ENCODE results near the gene FBXW8. TPM values are rescaled to one million over a fixed set of nuclear protein-coding genes. Genes with fewer than 3 reads are reported as not detected.

FBXW8 gene
- total RNA-seq, 2 experiments from 2014 or later = 6.6 to 7.3 TPM

- Mint-ChIP-seq H3K27ac (no peak overlapping the region), H3K4me1 (ENCODE audit: low read depth) (no peaks in the 10 kb centered on the region), H3K9me3 (no peaks in the 10 kb centered on the region), H3K27me3 (no peaks in the 10 kb centered on the region), H3K4me3 (no peak overlapping the region), H3K36me3 (ENCODE audit: low read depth) (peaks cover 58% of the 10 kb centered on the region)
- no peaks in the 10 kb centered on the region for H3K27me3 ChIP-seq (ENCODE audit: control insufficient read depth in 1 of 2, insufficient read depth in 2 of 2, low read length in 2 of 2)
- ATAC-seq (ENCODE audit: poor library complexity) (no peak), DNase-seq (no peak)
- H3K4me3 ChIP-seq (ENCODE audit: low read length) = no peak overlapping the region
- POLR2A ChIA-PET = no interaction called here
- TF ChIP-seq CTCF (IDR thresholded peaks at IDR 0.05) = no peak
- H3K27ac ChIP-seq (ENCODE audit: low read depth in 1 of 2, low read length in 2 of 2) = no peak overlapping the region
- peaks cover 21% of the 10 kb centered on the region for H3K36me3 ChIP-seq (ENCODE audit: insufficient read depth, low read length)
- CTCF ChIA-PET = no interaction called here
- intact Hi-C loops (cut with DNase I, micrococcal nuclease) = no loop called here
- no peaks in the 10 kb centered on the region for H3K9me3 ChIP-seq (ENCODE audit: control insufficient read depth in 1 of 2, insufficient read depth in 1 of 2, low read length in 2 of 2)
- H3K4me1 ChIP-seq (ENCODE audit: insufficient read depth, low read length) = no peaks in the 10 kb centered on the region
These were observed 91.5 kb downstream of the FBXW8 start for GRCh38 chr12:117002051-117002817.

GRCh38 chr12:117003883-117004404 lies 93.2 kb downstream of the FBXW8 start:
- no peak overlapping the region for H3K27ac ChIP-seq (ENCODE audit: low read depth in 1 of 2, low read length in 2 of 2)
- H3K9me3 ChIP-seq (ENCODE audit: control insufficient read depth in 1 of 2, insufficient read depth in 1 of 2, low read length in 2 of 2) = no peaks in the 10 kb centered on the region
- DNase-seq (no peak), ATAC-seq (ENCODE audit: poor library complexity) (no peak)
- intact Hi-C loops (cut with DNase I, micrococcal nuclease) = no loop called here
- H3K4me1 Mint-ChIP-seq (ENCODE audit: low read depth) = no peaks in the 10 kb centered on the region
- H3K27ac Mint-ChIP-seq = no peak overlapping the region
- no peaks in the 10 kb centered on the region for H3K4me1 ChIP-seq (ENCODE audit: insufficient read depth, low read length)
- peaks cover 73% of the 10 kb centered on the region for H3K36me3 Mint-ChIP-seq (ENCODE audit: low read depth)
- no peaks in the 10 kb centered on the region for H3K27me3 ChIP-seq (ENCODE audit: control insufficient read depth in 1 of 2, insufficient read depth in 2 of 2, low read length in 2 of 2)
- no peaks in the 10 kb centered on the region for H3K27me3 Mint-ChIP-seq
- H3K4me3 ChIP-seq (ENCODE audit: low read length) = no peak overlapping the region
- H3K9me3 Mint-ChIP-seq = no peaks in the 10 kb centered on the region
- ChIA-PET POLR2A (no interaction called here), CTCF (no interaction called here)
- TF ChIP-seq CTCF (IDR thresholded peaks at IDR 0.05) = no peak
- H3K4me3 Mint-ChIP-seq = no peak overlapping the region
- peaks cover 20% of the 10 kb centered on the region for H3K36me3 ChIP-seq (ENCODE audit: insufficient read depth, low read length)

- Mint-ChIP-seq H3K4me3 (no peak overlapping the region), H3K9me3 (no peaks in the 10 kb centered on the region), H3K36me3 (ENCODE audit: low read depth) (peaks cover 88% of the 10 kb centered on the region), H3K27me3 (no peaks in the 10 kb centered on the region), H3K27ac (no peak overlapping the region), H3K4me1 (ENCODE audit: low read depth) (no peaks in the 10 kb centered on the region)
- no peaks in the 10 kb centered on the region for H3K4me1 ChIP-seq (ENCODE audit: insufficient read depth, low read length)
- POLR2A ChIA-PET = no interaction called here
- CTCF ChIA-PET = no interaction called here
- ATAC-seq (ENCODE audit: poor library complexity) = no peak
- intact Hi-C loops (cut with DNase I, micrococcal nuclease) = no loop called here
- TF ChIP-seq CTCF (IDR thresholded peaks at IDR 0.05) = no peak
- no peaks in the 10 kb centered on the region for H3K9me3 ChIP-seq (ENCODE audit: control insufficient read depth in 1 of 2, insufficient read depth in 1 of 2, low read length in 2 of 2)
- DNase-seq = no peak
- H3K27me3 ChIP-seq (ENCODE audit: control insufficient read depth in 1 of 2, insufficient read depth in 2 of 2, low read length in 2 of 2) = no peaks in the 10 kb centered on the region
- no peak overlapping the region for H3K4me3 ChIP-seq (ENCODE audit: low read length)
- H3K36me3 ChIP-seq (ENCODE audit: insufficient read depth, low read length) = peaks cover 28% of the 10 kb centered on the region
- H3K27ac ChIP-seq (ENCODE audit: low read depth in 1 of 2, low read length in 2 of 2) = no peak overlapping the region
These were observed 94.8 kb downstream of the FBXW8 start for GRCh38 chr12:117005417-117006046.

All from CD4-positive, alpha-beta T cell (primary cell).